Neuronal stem cell (in vitro differentiated cells): ENCODE results near the gene AP2A1.
A peak's percentile ranks its signal among the peaks of the same experiment; 100 is the strongest.

Experiments used
- DNase-seq: peaks from one replicate; pipeline ENCODE4 v3.0.0-alpha.2; 2013; ENCODE audit warnings: low spot score
- H2AFZ ChIP-seq: one replicate; pipeline ENCODE4 v1.6.1; 2013; ENCODE audit warnings: mild to moderate bottlenecking, low read length, inconsistent platforms
- H2AK5ac ChIP-seq: 2 replicates; pipeline ENCODE4 v1.6.1; 2013; ENCODE audit warnings: low read depth, mild to moderate bottlenecking, inconsistent platforms, low read length, moderate library complexity, mixed read lengths
- H2BK120ac ChIP-seq: 2 replicates; pipeline ENCODE4 v1.6.1; 2013; ENCODE audit warnings: low read depth, mild to moderate bottlenecking, inconsistent platforms, low read length, moderate library complexity, mixed read lengths
- H2BK12ac ChIP-seq: one replicate; pipeline ENCODE4 v1.6.1; 2013; ENCODE audit warnings: low read length, inconsistent platforms
- H2BK15ac ChIP-seq: 2 replicates; pipeline ENCODE4 v1.6.1; 2013; ENCODE audit warnings: mild to moderate bottlenecking, low read length, inconsistent platforms, mixed read lengths
- H2BK5ac ChIP-seq: one replicate; pipeline ENCODE4 v1.6.1; 2013; ENCODE audit warnings: inconsistent platforms, mild to moderate bottlenecking, low read length, moderate library complexity
- H3K14ac ChIP-seq: one replicate; pipeline ENCODE4 v1.6.1; 2013; ENCODE audit warnings: low read length, inconsistent platforms
- H3K18ac ChIP-seq: 2 replicates; pipeline ENCODE4 v1.6.1; 2013; ENCODE audit warnings: low read length, inconsistent platforms
- H3K23ac ChIP-seq: 2 replicates; pipeline ENCODE4 v1.6.1; 2013; ENCODE audit warnings: low read depth, mild to moderate bottlenecking, mixed read lengths, low read length, inconsistent platforms; ENCODE audit not compliant: poor library complexity
- H3K27ac ChIP-seq: replicated peaks from 3 replicates; pipeline ENCODE4 v1.5.1; 2013; ENCODE audit warnings: low read length, inconsistent platforms
- H3K27me3 ChIP-seq, 3 experiments: 2 replicates each; pipeline ENCODE4 v1.6.1; 2013; ENCODE audit warnings: low read length in 3 of 3, mild to moderate bottlenecking in 2 of 3, inconsistent platforms in 1 of 3, low read depth in 1 of 3, mixed read lengths in 1 of 3, moderate library complexity in 1 of 3; ENCODE audit not compliant: control insufficient read depth in 3 of 3, insufficient read depth in 3 of 3
- H3K36me3 ChIP-seq, 2 donors: replicated peaks in 1 of 2; 2 replicates each; pipeline ENCODE4 v1.6.1; 2013; ENCODE audit warnings: low read length in 2 of 2; ENCODE audit not compliant: control insufficient read depth in 2 of 2, insufficient read depth in 2 of 2
- H3K4ac ChIP-seq: 2 replicates; pipeline ENCODE4 v1.6.1; 2013; ENCODE audit warnings: inconsistent platforms, mild to moderate bottlenecking, low read length, moderate library complexity
- H3K4me1 ChIP-seq, 2 donors: 1 replicate in 1 of 2; 2 replicates in 1 of 2; pipeline ENCODE4 v1.6.1; 2013; ENCODE audit warnings: low read length in 2 of 2, low read depth in 1 of 2; ENCODE audit not compliant: control insufficient read depth in 2 of 2, insufficient read depth in 1 of 2
- H3K4me2 ChIP-seq: one replicate; pipeline ENCODE4 v1.6.1; 2013; ENCODE audit warnings: mild to moderate bottlenecking, low read length, inconsistent platforms; ENCODE audit not compliant: insufficient read depth, poor library complexity, severe bottlenecking
- H3K4me3 ChIP-seq, 2 donors: 2 replicates each; pipeline ENCODE4 v1.5.1; 2013; ENCODE audit warnings: low read length in 2 of 2, mild to moderate bottlenecking in 2 of 2, inconsistent platforms in 1 of 2, moderate library complexity in 1 of 2
- H3K79me1 ChIP-seq: one replicate; pipeline ENCODE4 v1.6.1; 2013; ENCODE audit warnings: low read depth, mild to moderate bottlenecking, inconsistent platforms, low read length, moderate library complexity
- H3K9ac ChIP-seq: one replicate; pipeline ENCODE4 v1.6.1; 2013; ENCODE audit warnings: mild to moderate bottlenecking, low read depth, low read length, inconsistent platforms; ENCODE audit not compliant: poor library complexity
- H3K9me3 ChIP-seq, 2 donors: replicated peaks in 1 of 2; 2 replicates each; pipeline versions ENCODE3 to v1.6.1; 2013; ENCODE audit warnings: low read length in 2 of 2, mild to moderate bottlenecking in 2 of 2, inconsistent platforms in 1 of 2, low read depth in 1 of 2, mixed read lengths in 1 of 2, moderate library complexity in 1 of 2; ENCODE audit not compliant: control insufficient read depth in 2 of 2, insufficient read depth in 1 of 2
- H4K8ac ChIP-seq: one replicate; pipeline ENCODE4 v1.6.1; 2013; ENCODE audit warnings: low read depth, mild to moderate bottlenecking, inconsistent platforms, low read length, moderate library complexity
- H4K91ac ChIP-seq: one replicate; pipeline ENCODE4 v1.6.1; 2013; ENCODE audit warnings: low read length, low read depth, mild to moderate bottlenecking, inconsistent platforms; ENCODE audit not compliant: poor library complexity
- WGBS, 2 donors: extraction: QIAGEN DNeasy Blood & Tissue Kit; methylation state at CpG; one replicate each; pipeline ENCODE4 v1.1.7; 2013; ENCODE audit warnings: missing lambda C conversion rate in 2 of 2, mixed read lengths in 1 of 2; ENCODE audit not compliant: insufficient read length in 2 of 2, insufficient replicate concordance in 1 of 2; ENCODE audit errors: extremely low coverage in 2 of 2; 5-methylcytosine and 5-hydroxymethylcytosine counted together

Gene AP2A1

GRCh38 chr19:49764341-49764740, 2.5 kb upstream of the AP2A1 start:
- DNase-seq, result no peak
- Histone ChIP-seq H3K27me3 (no peaks in the 10 kb centered on the region), H3K4ac (no peak overlapping the region), H2BK120ac (no peak overlapping the region), H3K14ac (no peak overlapping the region), H3K9me3 (no peaks in the 10 kb centered on the region), H2BK12ac (no peak overlapping the region), H2BK5ac (no peak overlapping the region), H4K91ac (no peak overlapping the region), H3K23ac (no peak overlapping the region), H3K9ac (no peak overlapping the region), H3K4me1 (peaks cover 11 to 14% of the 10 kb centered on the region in 2 donors), H4K8ac (no peak overlapping the region), H3K18ac (no peak overlapping the region), H2BK15ac (no peak overlapping the region), H3K27ac (no peak overlapping the region), H3K4me3 (no peak overlapping the region), H2AFZ (no peak overlapping the region), H3K4me2 (no peak overlapping the region), H3K36me3 (peaks cover 0 to 5% of the 10 kb centered on the region in 2 donors), H3K79me1 (peaks cover 6% of the 10 kb centered on the region), H2AK5ac (no peak overlapping the region)
- WGBS, 2 donors, result no CpG with 5 or more reads among the region's 8 CpGs

- Histone ChIP-seq H3K4me1 (peaks cover 11 to 14% of the 10 kb centered on the region in 2 donors), H4K91ac (no peak overlapping the region), H2AK5ac (no peak overlapping the region), H3K9me3 (no peaks in the 10 kb centered on the region), H3K23ac (no peak overlapping the region), H3K9ac (no peak overlapping the region), H3K18ac (peak overlapping the region; percentile 0), H3K36me3 (peaks cover 0 to 12% of the 10 kb centered on the region in 2 donors), H3K4ac (no peak overlapping the region), H3K27ac (peak overlapping the region; percentile 98), H2AFZ (peak overlapping the region; percentile 70), H3K27me3 (no peaks in the 10 kb centered on the region), H3K4me2 (peak overlapping the region; percentile 66), H3K4me3 (peak overlapping the region; percentile 71 to 77), H3K79me1 (peaks cover 9% of the 10 kb centered on the region), H2BK120ac (no peak overlapping the region), H2BK15ac (no peak overlapping the region), H4K8ac (no peak overlapping the region), H3K14ac (no peak overlapping the region), H2BK5ac (peak overlapping the region; percentile 31), H2BK12ac (no peak overlapping the region)
- no CpG with 5 or more reads among the region's 53 CpGs for WGBS, 2 donors
- peak; percentile 100 for DNase-seq
Measured at GRCh38 chr19:49766007-49766929, 533 bp upstream of the AP2A1 start.

GRCh38 chr19:49767381-49767780, 580 bp downstream of the AP2A1 start:
- Histone ChIP-seq H3K4me1 (peaks cover 11 to 14% of the 10 kb centered on the region in 2 donors), H3K4ac (no peak overlapping the region), H2BK120ac (no peak overlapping the region), H3K27ac (no peak overlapping the region), H4K91ac (no peak overlapping the region), H3K14ac (no peak overlapping the region), H3K23ac (peak overlapping the region; percentile 90), H2AK5ac (peak overlapping the region; percentile 51), H3K9ac (peak overlapping the region; percentile 97), H2BK15ac (no peak overlapping the region), H3K36me3 (peaks cover 0 to 17% of the 10 kb centered on the region in 2 donors), H2AFZ (peak overlapping the region; percentile 86), H4K8ac (no peak overlapping the region), H3K4me3 (peak overlapping the region; percentile 77 to 99), H2BK5ac (no peak overlapping the region), H3K79me1 (peaks cover 9% of the 10 kb centered on the region), H2BK12ac (no peak overlapping the region), H3K27me3 (no peaks in the 10 kb centered on the region), H3K4me2 (peak overlapping the region; percentile 81), H3K18ac (peak overlapping the region; percentile 99), H3K9me3 (no peaks in the 10 kb centered on the region)
- WGBS, 2 donors, result no CpG with 5 or more reads among the region's 9 CpGs
- DNase-seq, result no peak

- DNase-seq, result no peak
- no peak overlapping the region for H2AFZ ChIP-seq
- H4K91ac ChIP-seq, result no peak overlapping the region
- H2BK120ac ChIP-seq, result no peak overlapping the region
- H3K4me3 ChIP-seq, result peak overlapping the region; percentile 77 to 99
- H3K18ac ChIP-seq, result no peak overlapping the region
- H3K27me3 ChIP-seq, result no peaks in the 10 kb centered on the region
- H3K4me2 ChIP-seq, result peak overlapping the region; percentile 81
- H3K79me1 ChIP-seq, result peaks cover 13% of the 10 kb centered on the region
- no peak overlapping the region for H2BK5ac ChIP-seq
- H3K9ac ChIP-seq, result peak overlapping the region; percentile 47
- no peak overlapping the region for H2BK15ac ChIP-seq
- H3K4me1 ChIP-seq, result peaks cover 11 to 14% of the 10 kb centered on the region in 2 donors
- no peaks in the 10 kb centered on the region for H3K9me3 ChIP-seq
- no peak overlapping the region for H3K14ac ChIP-seq
- no CpG with 5 or more reads among the region's 12 CpGs for WGBS, 2 donors
- H4K8ac ChIP-seq, result no peak overlapping the region
- peak overlapping the region; percentile 5 for H3K23ac ChIP-seq
- H2BK12ac ChIP-seq, result no peak overlapping the region
- H3K36me3 ChIP-seq, result peaks cover 0 to 20% of the 10 kb centered on the region in 2 donors
- no peak overlapping the region for H3K4ac ChIP-seq
- H3K27ac ChIP-seq, result no peak overlapping the region
- no peak overlapping the region for H2AK5ac ChIP-seq
Measured at GRCh38 chr19:49767967-49768581, 1.3 kb downstream of the AP2A1 start.
